RWPE2 (cell line): ENCODE results near the gene UTRN.
A peak's percentile ranks its signal among the peaks of the same experiment; 100 is the strongest.

Source experiments
- ATAC-seq: fragments of 200-7000 bp; cut with Tn5 transposase; 3 replicates; pipeline ENCODE4 v1.9.1; 2021; ENCODE audit warnings: low read depth
- DNase-seq: peaks from one replicate; pipeline ENCODE4 v3.0.0-alpha.2; 2020; ENCODE audit warnings: low spot score
- H3K27ac ChIP-seq: fragments of 450-650 bp; 2 replicates; pipeline ENCODE4 v1.5.1; 2017; ENCODE audit warnings: mild to moderate bottlenecking; ENCODE audit not compliant: poor library complexity, severe bottlenecking
- H3K27me3 ChIP-seq: fragments of 250-450 bp; sonication (Bioruptor Pico); 2 replicates; pipeline ENCODE4 v1.5.1; 2021; ENCODE audit warnings: mild to moderate bottlenecking, moderate library complexity; ENCODE audit not compliant: insufficient read depth, poor library complexity, severe bottlenecking
- H3K36me3 ChIP-seq: fragments of 250-450 bp; sonication (Bioruptor Pico); 2 replicates; pipeline ENCODE4 v1.5.1; 2020; ENCODE audit warnings: low read depth, mild to moderate bottlenecking, moderate library complexity
- H3K4me1 ChIP-seq: fragments of 250-450 bp; sonication (Bioruptor Pico); 2 replicates; pipeline ENCODE4 v1.5.1; 2021; ENCODE audit warnings: mild to moderate bottlenecking, moderate library complexity; ENCODE audit not compliant: insufficient read depth, poor library complexity, severe bottlenecking
- H3K4me3 ChIP-seq: fragments of 250-450 bp; sonication (Bioruptor Pico); 2 replicates; pipeline ENCODE4 v1.5.1; 2021; ENCODE audit warnings: mild to moderate bottlenecking, moderate library complexity; ENCODE audit not compliant: severe bottlenecking
- H3K9me3 ChIP-seq: fragments of 250-450 bp; sonication (Bioruptor Pico); 2 replicates; pipeline ENCODE4 v1.5.1; 2021; ENCODE audit warnings: mild to moderate bottlenecking, moderate library complexity; ENCODE audit not compliant: severe bottlenecking
- CTCF ChIP-seq: fragments of 450-650 bp; IDR thresholded peaks from one replicate; pipeline ENCODE4 v1.5.1; 2017; ENCODE audit warnings: mild to moderate bottlenecking, moderate library complexity; ENCODE audit not compliant: poor library complexity, severe bottlenecking

The UTRN gene

DNA sequence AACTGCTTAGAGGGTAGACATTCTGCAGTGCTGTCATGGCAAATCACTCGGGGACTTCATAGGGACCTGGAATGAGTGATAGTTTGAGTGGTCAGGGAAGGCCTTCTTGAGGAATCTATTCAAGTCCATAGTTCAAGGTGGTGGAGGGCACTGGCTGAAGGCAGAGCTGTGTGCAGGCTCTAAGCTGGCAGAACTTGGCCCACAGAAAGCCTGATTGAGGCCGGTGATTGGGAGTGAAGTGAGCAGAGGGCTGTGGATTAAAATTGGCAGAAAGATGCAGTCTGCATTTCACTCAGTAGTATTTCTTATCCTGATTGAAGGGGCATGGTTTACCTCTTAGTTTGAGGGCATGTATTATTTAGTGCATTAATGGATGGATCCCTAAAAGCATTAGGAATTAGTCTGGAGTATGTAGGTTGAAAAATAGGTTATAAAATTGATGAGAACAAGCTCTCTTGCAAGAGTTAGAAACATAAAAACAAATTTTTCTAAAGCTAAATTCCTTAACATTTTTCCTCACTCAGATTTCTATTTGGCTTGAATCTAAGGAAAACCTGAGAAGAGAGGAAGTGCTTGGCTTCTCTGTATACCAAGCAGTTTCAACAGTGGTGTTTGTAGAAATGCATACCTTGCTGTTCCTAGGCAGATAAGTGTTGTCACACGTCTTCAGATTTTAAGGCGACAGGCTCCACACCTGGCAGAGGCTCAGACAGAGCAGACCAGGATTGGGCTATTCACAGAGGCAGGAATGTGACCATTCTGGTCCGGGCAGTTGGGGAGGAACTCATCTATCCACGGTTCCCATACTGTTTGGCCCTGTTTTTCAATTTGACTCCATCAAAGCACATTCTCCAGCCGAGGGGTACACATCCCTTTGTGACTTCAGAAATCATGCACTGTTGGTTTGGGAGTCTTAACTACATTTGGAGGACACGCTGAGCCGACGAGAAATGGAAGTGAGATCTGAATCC lies 45.2 kb downstream of the UTRN start:
- Histone ChIP-seq H3K4me1 (peaks cover 22% of the 10 kb centered on the region), H3K27ac (peak overlapping the region; percentile 11), H3K36me3 (no peaks in the 10 kb centered on the region), H3K4me3 (no peak overlapping the region), H3K9me3 (no peaks in the 10 kb centered on the region), H3K27me3 (no peaks in the 10 kb centered on the region)
- no peak for DNase-seq
- peak; percentile 91 for ATAC-seq
- TF ChIP-seq CTCF: no peak

GRCh38 chr6:144331491-144331969 lies 46.4 kb downstream of the UTRN start:
- Histone ChIP-seq H3K4me3 (no peak overlapping the region), H3K27ac (no peak overlapping the region), H3K4me1 (peaks cover 28% of the 10 kb centered on the region), H3K27me3 (no peaks in the 10 kb centered on the region), H3K9me3 (no peaks in the 10 kb centered on the region), H3K36me3 (no peaks in the 10 kb centered on the region)
- ATAC-seq (peak; percentile 17; the same call in 1 of the 3 replicates), DNase-seq (no peak)
- TF ChIP-seq CTCF: no peak

DNA sequence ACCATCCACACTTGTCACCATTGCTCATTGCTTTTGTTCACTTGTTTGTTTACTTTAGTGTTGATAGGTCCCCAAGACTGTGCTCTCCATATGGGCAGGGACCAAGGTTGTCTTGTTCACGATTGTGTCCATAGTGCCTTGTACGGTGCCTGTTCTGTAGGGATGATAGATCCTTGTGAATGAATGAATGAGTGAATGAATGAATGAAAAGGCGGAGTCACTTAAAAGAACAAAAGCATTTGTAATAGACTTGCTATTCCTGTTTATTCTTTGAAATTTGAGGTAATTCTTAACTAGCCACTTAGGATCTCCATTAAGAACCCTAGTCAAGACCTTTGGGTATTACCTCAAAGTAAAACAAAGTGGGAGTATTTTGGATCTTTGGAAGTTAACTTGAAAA lies 47.0 kb downstream of the UTRN start:
- TF ChIP-seq CTCF: no peak

GRCh38 chr6:144334150-144334708 lies 49.1 kb downstream of the UTRN start:
- Histone ChIP-seq H3K4me3 (no peak overlapping the region), H3K9me3 (no peaks in the 10 kb centered on the region), H3K27ac (no peak overlapping the region), H3K4me1 (peaks cover 22% of the 10 kb centered on the region), H3K36me3 (no peaks in the 10 kb centered on the region), H3K27me3 (no peaks in the 10 kb centered on the region)
- no peak for TF ChIP-seq CTCF
- ATAC-seq (no peak), DNase-seq (no peak)

More for the DNA sequence above, 47.0 kb downstream of the UTRN start:
- Histone ChIP-seq H3K4me1 (peaks cover 28% of the 10 kb centered on the region), H3K9me3 (no peaks in the 10 kb centered on the region), H3K27ac (no peak overlapping the region), H3K36me3 (no peaks in the 10 kb centered on the region), H3K27me3 (no peaks in the 10 kb centered on the region), H3K4me3 (no peak overlapping the region)
- ATAC-seq (no peak), DNase-seq (no peak)
